ENCODE measurements around the gene DAPP1.

GRCh38 chr4:99855678-99856077 is 39.1 kb downstream of the DAPP1 start:
- TF ChIP-seq POLR2A (IDR thresholded peaks at IDR 0.05; ENCODE audit: low read length) (no peak), GATA1 (IDR thresholded peaks at IDR 0.05; ENCODE audit: low read depth, low read length) (no peak)

Data from erythroblast (primary cell).